Right kidney (tissue), 1 donor: ENCODE measurements around the gene TMEM107.

Source experiments
- DNase-seq: peaks from one replicate; pipeline ENCODE4 v3.0.0-alpha.2; 2016

TMEM107 gene

DNA sequence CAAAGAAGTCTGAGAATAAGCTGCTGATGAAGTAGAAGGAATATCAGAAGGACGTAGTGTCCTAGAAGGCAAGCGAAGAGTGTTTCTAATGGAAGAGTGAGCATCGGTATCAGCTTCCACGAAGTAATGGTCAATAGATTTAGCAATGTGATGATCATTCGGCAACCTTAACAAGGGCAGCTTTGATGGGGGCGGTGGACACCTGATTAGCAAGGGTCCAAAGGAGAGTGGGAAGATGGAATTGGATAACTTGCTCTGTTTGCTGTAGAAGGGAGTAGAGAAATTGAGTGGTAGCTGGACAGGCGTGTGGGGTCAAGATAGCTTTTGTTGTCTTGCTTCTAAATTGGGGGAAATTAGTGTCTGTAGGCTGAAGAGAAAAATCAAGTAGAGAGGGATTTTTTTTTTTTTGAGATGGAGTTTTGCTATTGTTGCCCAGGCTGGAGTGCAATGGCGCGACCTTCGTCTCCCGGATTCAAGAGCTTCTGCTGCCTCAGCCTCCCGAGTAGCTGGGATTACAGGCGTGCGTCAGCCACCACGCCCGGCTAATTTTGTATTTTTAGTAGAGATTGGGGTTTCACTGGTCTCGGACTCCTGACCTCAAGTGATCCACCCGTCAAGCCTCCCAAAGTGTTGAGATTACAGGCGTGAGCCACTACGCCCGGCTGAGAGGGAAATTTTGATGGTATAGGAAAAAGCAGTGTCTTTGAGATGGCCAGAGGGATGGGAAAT lies 38.4 kb downstream of the TMEM107 start:
- DNase-seq: no peak

DNA sequence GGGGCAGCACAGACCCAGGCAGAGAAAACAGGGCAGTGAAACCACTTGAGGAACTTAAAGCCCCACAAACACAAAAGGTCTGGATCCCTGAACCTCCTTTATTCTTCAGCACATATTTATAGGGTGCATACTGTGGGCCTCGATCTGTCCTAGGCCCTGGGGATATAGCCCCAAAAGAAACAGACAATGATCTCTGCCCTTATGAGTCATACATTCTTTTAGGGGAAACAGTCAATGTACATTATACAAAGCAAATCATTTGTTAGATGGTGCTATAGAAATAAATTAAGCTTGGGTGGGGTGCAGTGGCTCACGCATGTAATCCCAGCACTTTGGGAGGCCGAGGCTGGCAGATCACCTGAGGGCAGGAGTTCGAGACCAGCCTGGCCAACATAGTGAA lies 42.2 kb downstream of the TMEM107 start:
- DNase-seq: no peak

DNA sequence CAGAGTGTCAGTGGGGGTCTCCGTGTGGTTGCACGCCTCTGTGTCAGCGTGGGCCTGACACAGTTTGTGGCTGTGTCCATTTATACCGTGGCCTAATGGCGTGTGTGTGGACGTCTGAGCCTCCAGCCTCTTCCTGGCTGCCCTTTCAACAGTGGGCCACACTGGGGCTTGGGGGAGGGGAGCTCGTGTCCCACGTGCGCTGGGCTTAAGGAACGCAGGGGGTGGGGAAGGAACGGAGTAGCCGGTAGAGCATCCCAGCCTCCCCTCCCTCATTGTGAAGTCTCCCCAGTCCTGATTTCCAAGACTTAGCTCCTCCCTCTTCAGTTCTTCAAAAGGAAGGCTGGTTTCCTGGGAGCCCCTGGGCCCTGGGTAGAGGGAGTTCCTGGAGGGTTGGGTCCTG lies 42.8 kb downstream of the TMEM107 start:
- no peak for DNase-seq

DNA sequence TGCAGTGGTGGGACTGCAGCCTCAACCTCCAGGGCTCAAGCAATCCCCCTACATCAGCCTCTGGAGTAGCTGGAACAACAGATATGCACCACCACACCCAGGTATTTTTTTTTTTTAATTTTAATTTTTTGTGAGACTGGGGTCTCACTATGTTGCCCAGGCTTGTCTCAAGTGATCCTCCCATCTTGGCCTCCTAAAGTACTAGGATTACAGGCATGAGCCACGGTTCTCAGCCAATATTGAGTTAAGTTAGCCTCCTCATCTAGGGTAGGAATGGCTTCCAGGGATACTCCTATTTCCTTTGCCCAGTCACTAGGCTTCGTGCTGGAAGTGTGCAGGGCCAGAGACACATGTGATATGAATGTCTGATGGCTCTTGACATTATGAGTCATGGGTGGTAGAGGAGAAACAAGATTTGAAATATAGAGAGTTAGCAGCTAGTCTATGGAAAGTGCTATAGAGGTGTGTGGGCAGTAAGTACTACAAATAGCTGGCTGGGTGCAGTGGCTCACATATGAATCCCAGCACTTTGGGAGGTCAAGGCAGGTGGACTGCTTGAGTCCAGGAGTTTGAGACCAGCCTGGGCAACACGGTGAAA lies 44.2 kb downstream of the TMEM107 start:
- no peak for DNase-seq

DNA sequence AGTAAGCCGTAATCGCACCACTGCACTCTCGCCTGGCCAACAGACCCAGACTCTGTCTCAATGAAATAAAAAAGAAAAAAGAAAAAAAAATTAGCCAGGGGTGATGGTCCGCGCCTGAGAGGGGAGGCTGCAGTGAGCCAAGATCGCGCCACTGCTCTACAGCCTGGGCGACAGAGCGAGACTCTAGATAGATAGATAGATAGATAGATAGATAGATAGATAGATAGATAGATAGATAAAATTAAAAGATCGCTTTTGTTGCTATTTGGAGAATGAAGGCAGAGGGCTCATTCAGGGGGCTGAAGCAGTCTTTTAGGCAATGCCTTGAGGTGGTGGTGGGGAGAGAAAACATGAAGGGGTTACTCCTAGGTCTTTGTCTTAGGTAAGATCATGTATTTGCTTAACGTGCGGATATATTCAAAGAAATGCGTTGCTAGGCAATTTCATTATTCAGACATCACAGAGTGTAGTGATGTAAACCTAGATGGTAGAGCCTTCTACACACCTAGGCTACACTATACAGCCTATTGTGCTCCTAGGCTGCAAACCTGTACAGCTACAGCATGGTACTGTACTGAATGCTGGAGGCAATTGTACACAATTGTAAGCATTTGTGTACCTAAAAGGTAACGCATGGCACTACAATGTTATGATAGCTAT lies 47.9 kb downstream of the TMEM107 start:
- DNase-seq: no peak

DNA sequence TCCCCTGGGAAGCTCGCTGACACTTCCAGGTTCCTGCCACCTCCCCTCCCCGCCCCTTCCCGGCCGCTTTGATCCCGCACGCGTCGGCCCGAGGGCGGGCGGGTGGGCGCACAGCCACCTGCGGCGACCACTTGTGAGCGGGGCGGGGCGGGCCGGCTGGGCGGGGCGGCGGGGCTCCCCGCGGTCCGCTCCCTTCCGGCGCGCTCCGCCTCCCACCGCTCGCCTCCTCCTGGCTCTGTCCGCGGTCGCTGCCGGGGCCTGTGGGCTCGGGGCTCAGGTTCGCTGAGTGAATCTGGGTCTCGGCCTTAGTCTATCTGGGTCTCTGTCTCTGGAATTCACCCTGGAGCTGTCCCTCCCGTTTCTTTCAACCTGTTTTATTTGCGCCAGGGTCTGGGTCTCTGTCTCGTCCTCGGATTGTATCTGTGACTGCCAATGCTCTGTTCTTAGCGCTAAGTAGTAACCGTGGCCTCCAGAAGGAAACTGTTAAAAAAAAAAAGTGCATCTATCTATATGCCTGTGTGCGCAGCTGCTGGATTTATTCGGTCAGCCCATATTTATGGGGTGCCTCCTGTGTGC lies 49.6 kb downstream of the TMEM107 start:
- DNase-seq: peak; percentile 78

DNA sequence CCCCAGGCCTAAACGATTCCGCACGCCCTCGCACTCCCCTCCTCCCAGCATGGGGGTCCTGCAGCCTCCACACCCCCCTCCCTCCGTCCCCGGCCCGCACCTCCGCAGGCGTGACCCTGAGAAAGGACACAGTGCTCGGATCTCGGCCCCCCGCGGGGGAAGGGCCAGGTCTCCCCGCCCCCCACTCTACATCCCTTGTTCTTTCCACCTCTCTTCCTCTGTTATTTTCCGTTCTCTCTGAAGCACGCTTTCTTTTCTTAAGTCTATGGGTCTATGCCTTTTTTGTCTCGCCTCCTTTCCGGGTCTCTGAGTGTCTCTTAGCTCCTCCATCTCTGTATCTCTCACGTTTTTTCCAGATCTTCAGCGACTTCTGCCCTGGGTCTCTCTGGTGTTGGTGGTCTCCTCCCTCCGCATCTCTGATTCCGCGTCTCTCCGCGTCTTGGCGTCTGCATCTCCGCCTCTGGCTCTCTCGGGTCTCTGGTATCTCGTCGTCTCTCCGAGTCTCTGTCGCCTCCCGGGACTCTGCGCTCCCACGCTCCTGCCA lies 50.2 kb downstream of the TMEM107 start:
- peak; percentile 76 for DNase-seq

DNA sequence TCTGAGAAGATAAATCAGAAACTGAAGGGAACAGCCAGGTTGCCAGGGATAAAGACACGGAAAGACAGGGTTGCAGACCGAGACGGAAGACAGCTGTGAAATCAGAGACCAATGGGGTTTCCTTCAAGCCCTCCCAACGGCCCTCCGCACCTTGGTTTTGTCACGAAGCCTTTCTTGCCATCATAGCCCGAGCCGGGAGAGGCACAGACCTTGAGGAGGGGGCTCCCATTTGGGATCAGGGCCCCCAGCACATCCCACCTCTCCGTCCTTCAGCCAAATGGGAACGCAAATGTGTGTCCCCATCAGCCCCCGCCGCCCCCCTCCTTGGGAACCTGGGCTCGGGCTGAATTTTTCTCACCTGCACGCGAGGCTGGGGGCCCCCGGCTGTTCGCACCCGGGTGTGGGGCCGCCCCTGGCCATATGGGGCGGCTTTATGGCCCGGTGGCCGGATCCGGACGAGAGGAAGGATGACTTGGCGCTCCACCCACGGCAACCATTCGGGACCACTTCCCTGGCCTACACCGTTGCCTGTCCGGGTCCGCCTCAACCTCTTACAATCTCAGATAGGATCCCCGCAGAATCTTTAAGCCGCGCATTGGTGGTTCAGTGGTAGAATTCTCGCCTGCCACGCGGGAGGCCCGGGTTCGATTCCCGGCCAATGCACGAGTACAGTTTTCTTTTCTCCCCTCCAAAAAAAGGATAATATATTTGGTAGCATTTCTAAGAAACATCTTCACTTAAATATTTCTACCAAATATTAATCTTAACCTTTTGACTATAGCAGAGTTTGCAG lies 50.8 kb downstream of the TMEM107 start:
- no peak for DNase-seq

DNA sequence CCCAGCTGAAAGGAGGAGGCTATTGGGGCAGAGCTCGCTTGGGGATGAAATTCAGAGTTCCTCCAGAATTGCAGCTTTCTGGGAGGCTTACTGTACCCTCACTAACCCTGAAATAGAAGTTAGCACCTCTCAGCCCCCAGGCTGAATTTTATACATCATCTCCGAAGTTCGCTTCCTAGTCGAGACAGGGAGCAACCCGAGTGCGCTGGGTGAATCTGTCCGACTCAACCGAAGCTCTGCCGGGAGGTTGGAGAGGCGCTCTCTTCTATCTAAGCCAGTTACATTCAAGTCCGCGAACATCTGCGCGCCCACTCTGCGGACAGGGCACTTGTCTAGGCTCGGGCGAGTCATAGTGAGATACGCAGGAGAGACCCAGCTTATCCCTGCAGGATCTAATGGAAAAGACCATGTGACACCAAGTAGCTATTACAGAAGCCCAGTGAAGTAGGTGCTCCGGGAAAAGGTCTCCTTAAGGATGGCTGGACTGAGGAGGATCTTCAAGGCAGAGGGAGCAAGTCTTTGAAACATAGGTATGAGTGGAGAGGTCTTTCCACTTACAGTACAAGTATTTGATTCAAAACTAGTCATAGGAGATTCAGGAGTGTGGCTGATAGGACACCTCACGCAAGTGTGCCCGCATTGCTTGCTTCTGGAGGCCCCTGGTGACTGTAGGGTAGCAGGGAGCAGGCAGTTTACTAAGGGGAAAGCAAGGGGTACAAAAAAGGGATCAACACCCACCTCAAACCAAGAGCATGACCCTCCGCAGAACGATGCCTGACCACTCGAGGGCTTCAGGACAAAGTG lies 51.6 kb downstream of the TMEM107 start:
- DNase-seq: peak; percentile 59

DNA sequence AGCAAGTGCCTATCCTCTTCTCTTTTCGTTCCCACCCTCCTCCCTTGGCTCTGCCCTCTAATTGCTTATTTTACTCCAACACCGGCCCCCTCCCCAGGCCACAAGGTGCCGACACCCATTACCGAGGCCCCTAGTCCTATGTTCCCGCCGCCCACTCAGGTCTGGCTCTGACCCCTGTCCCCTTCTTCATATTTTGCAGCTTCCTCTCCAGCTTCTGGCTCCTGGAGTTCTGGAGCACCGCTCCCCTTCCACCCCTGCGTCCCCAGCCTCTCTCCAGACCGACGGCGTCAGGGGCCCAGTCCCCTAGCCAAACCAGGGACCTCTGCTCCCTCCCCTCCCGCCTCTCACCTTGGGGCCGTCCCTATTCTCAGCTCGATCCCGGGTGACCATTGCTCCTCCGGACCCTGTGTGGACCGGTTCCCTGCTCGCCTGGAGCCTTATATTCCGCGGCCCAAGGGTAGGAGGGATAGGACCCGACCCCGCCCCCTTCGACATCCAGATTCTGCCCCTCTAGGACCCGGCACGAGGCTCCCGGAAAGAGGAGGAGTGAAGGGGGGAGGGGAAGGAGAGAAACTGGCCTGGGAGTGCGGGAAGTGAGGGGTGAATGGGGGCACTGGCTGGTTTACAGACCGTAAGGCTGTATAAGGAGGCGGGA lies 52.4 kb downstream of the TMEM107 start, which contains the start of gene HES7:
Gene HES7 (minus strand): TSS at position 412 of the 655 bp plus-strand sequence. CDS start 22 bp downstream, at position 390.
- DNase-seq: peak; percentile 57

DNA sequence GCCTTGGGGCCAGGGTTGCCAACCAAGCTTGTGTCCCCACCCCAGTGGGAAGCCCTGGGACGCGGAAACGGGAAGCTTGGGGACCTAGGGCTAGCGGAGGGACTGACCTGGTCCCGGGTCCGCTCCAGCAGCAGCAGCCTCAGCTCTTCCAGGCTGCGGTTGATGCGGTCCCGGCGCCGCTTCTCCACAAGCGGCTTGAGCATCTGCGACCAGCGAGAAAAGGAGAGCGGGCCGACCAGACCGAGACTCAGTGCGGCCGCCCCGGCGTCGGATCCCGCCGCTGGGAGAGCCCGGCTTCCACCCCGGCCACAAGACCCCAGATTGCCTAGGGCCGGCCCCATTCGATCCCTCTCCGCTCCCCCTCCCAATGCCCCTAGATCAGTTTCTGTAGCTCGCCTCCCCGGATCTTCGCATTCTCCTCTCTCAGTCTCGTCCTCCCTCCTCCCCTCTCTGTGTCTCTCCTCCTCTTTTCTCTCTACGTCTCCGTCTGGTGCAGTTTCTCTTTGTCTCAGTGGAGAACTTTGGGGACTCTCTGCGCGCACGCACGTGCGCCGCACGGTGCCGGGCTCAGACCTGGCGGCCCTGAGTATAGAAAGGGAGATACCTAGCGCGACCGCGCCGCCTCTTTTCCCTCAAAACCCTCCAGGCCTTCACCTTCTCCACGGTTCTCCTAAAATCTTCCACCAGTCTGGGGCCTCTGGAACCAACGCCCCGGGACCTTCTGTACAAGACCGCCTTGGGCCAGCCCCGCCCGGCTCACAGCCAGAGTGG lies 53.1 kb downstream of the TMEM107 start:
- peak; percentile 72 for DNase-seq
